ENCODE measurements around the gene ATF5. TPM values are rescaled to one million over a fixed set of nuclear protein-coding genes. Genes with fewer than 3 reads are reported as not detected.

Gene ATF5
- total and polyA plus RNA-seq, 2 experiments from 2014 or later = 23.8 to 34.4 TPM

GRCh38 chr19:49892716-49893115, 36.3 kb upstream of the ATF5 start:
- H3K27ac ChIP-seq = no peak overlapping the region
- H3K79me2 ChIP-seq = no peaks in the 10 kb centered on the region
- H3K27me3 ChIP-seq = no peaks in the 10 kb centered on the region
- H2AFZ ChIP-seq = no peak overlapping the region
- H3K9me3 ChIP-seq (ENCODE audit: low read depth) = no peaks in the 10 kb centered on the region
- whole genome bisulfite sequencing (ENCODE audit: low lambda C conversion rate, missing lambda C conversion rate) = 100% methylated on average over 1 of the region's 1 CpG
- H3K4me3 ChIP-seq = no peak overlapping the region
- no peak for DNase-seq (ENCODE audit: low spot score)
- H3K9me2 ChIP-seq (replicated peaks; ENCODE audit: insufficient read depth) = no peaks in the 10 kb centered on the region
- H3K4me1 ChIP-seq (ENCODE audit: insufficient read depth) = peaks cover 7% of the 10 kb centered on the region
- no peak overlapping the region for H3K4me2 ChIP-seq
- no peaks in the 10 kb centered on the region for H4K20me1 ChIP-seq (ENCODE audit: insufficient read depth, poor library complexity, severe bottlenecking)
- H3K36me3 ChIP-seq (replicated peaks; ENCODE audit: insufficient read depth, low read depth) = no peaks in the 10 kb centered on the region
- TF ChIP-seq EZH2phosphoT487 (IDR thresholded peaks at IDR 0.05; ENCODE audit: low read depth, severe bottlenecking, unreplicated experiment) = no peak
- TF ChIP-seq CTCF (IDR thresholded peaks at IDR 0.05; ENCODE audit: poor library complexity) = no peak
- TF ChIP-seq EZH2 (IDR thresholded peaks at IDR 0.05; ENCODE audit: borderline replicate concordance) = no peak

- Histone ChIP-seq H3K27ac (no peak overlapping the region), H3K9me2 (replicated peaks; ENCODE audit: insufficient read depth) (no peaks in the 10 kb centered on the region), H3K4me2 (no peak overlapping the region), H4K20me1 (ENCODE audit: insufficient read depth, poor library complexity, severe bottlenecking) (no peaks in the 10 kb centered on the region), H3K79me2 (no peaks in the 10 kb centered on the region), H3K9me3 (ENCODE audit: low read depth) (no peaks in the 10 kb centered on the region), H2AFZ (no peak overlapping the region), H3K27me3 (no peaks in the 10 kb centered on the region), H3K4me3 (no peak overlapping the region), H3K4me1 (ENCODE audit: insufficient read depth) (peaks cover 7% of the 10 kb centered on the region), H3K36me3 (replicated peaks; ENCODE audit: insufficient read depth, low read depth) (no peaks in the 10 kb centered on the region)
- no peak for TF ChIP-seq EZH2 (IDR thresholded peaks at IDR 0.05; ENCODE audit: borderline replicate concordance)
- no peak for TF ChIP-seq EZH2phosphoT487 (IDR thresholded peaks at IDR 0.05; ENCODE audit: low read depth, severe bottlenecking, unreplicated experiment)
- TF ChIP-seq CTCF (IDR thresholded peaks at IDR 0.05; ENCODE audit: poor library complexity) = no peak
- no peak for DNase-seq (ENCODE audit: low spot score)
- 96% methylated on average over 18 of the region's 18 CpGs for WGBS (ENCODE audit: low lambda C conversion rate, missing lambda C conversion rate)
These were observed 34.9 kb upstream of the ATF5 start for GRCh38 chr19:49894011-49894664.

GRCh38 chr19:49894879-49895565, 34.0 kb upstream of the ATF5 start:
- Histone ChIP-seq H3K79me2 (no peaks in the 10 kb centered on the region), H3K4me3 (no peak overlapping the region), H3K27me3 (no peaks in the 10 kb centered on the region), H2AFZ (no peak overlapping the region), H3K9me2 (replicated peaks; ENCODE audit: insufficient read depth) (no peaks in the 10 kb centered on the region), H3K27ac (no peak overlapping the region), H3K36me3 (replicated peaks; ENCODE audit: insufficient read depth, low read depth) (no peaks in the 10 kb centered on the region), H3K9me3 (ENCODE audit: low read depth) (no peaks in the 10 kb centered on the region), H3K4me1 (ENCODE audit: insufficient read depth) (peaks cover 4% of the 10 kb centered on the region), H4K20me1 (ENCODE audit: insufficient read depth, poor library complexity, severe bottlenecking) (no peaks in the 10 kb centered on the region), H3K4me2 (no peak overlapping the region)
- TF ChIP-seq EZH2 (IDR thresholded peaks at IDR 0.05; ENCODE audit: borderline replicate concordance) (no peak), CTCF (IDR thresholded peaks at IDR 0.05; ENCODE audit: poor library complexity) (no peak), EZH2phosphoT487 (IDR thresholded peaks at IDR 0.05; ENCODE audit: low read depth, severe bottlenecking, unreplicated experiment) (no peak)
- no peak for DNase-seq (ENCODE audit: low spot score)
- WGBS (ENCODE audit: low lambda C conversion rate, missing lambda C conversion rate) = 88% methylated on average over 13 of the region's 17 CpGs
